ENCODE measurements around the gene ELF2. TPM values are rescaled to one million over a fixed set of nuclear protein-coding genes. Genes with fewer than 3 reads are reported as not detected.
"Not testable (repeated sequence)": the region's sequence is repeated elsewhere in the genome, so short reads cannot be mapped to it uniquely, and the experiment has no call there.

The ELF2 gene
- 10 to 100 TPM; 36.0 to 56.8 (median 48.3) TPM for polyA plus RNA-seq (ENCODE audit: insufficient read length in 10 of 10)
- long read RNA-seq, donor 1, partial matches to known transcripts = 0 of 1 reads
- long read RNA-seq, donor 1, other reads (novel, unspliced or antisense) = 0 of 1 reads
- long read RNA-seq, donor 2, partial matches to known transcripts = 0 of 7 reads
- long read RNA-seq, donor 2, other reads (novel, unspliced or antisense) = 0 of 7 reads
- long read RNA-seq, donor 3 = 0 reads
- long read RNA-seq, donor 4, full-length matches to known transcripts = 3 of 3 reads
- long read RNA-seq, donor 4, partial matches to known transcripts = 0 of 3 reads
- long read RNA-seq, donor 4, other reads (novel, unspliced or antisense) = 0 of 3 reads
- long read RNA-seq, donor 5, full-length matches to known transcripts = 11 of 11 reads
- long read RNA-seq, donor 5, partial matches to known transcripts = 0 of 11 reads
- long read RNA-seq, donor 5, other reads (novel, unspliced or antisense) = 0 of 11 reads
- long read RNA-seq, donor 6, partial matches to known transcripts = 7 of 13 reads
- long read RNA-seq, donor 6, other reads (novel, unspliced or antisense) = 0 of 13 reads
- long read RNA-seq, donor 7, full-length matches to known transcripts = 9 of 16 reads
- long read RNA-seq, donor 7, partial matches to known transcripts = 7 of 16 reads
- long read RNA-seq, donor 7, other reads (novel, unspliced or antisense) = 0 of 16 reads
- long read RNA-seq, donor 8, partial matches to known transcripts = 0 of 4 reads
- long read RNA-seq, donor 8, other reads (novel, unspliced or antisense) = 0 of 4 reads
- long read RNA-seq, donor 9 = 0 reads

DNA sequence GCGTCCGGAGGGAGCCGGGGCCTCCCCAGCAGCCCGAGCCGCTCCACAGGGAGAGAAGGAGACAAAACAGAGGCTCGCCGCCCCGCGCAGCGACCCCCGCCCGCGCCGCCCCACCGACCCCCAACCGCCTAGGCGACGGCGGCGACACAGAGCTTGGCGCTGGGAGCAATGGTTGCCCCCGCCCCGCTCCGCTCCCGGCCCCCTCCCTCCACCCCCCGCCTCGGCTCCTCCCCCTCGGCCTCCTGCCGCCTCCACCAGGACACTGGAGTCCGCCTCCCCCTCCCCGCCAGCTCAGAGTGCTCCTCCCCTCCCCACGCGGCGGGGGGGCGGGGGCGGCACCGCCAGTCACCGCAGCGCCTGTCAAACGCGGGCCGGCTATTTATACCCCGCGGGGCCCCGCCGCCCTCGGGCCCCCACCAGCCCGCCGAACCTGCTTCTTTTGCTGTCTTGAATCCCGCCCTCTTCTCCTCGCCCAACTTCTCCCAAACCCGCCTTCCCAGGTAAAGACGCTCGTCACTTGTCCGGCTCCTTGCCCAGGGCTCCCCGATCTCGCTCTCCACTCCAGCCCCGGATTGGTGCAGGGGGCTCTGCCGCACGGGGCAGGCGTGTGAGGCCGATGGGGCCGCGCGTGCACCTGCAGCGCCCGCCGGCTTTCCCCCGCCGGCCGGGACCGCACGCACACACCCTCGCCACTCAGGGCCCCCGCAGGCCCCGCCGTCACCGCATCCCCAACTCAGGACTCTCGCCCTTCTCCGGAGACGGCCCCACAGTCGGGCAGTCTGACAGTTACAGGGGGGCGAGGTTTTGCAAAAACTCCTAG lies at the start of gene ELF2:
TSS of gene ELF2 (minus strand) at position 170 of the 820 bp plus-strand sequence. CDS start 39,517 bp downstream, outside the sequence.
- peak; percentile 92 to 95 (median 93) for DNase-seq

DNA sequence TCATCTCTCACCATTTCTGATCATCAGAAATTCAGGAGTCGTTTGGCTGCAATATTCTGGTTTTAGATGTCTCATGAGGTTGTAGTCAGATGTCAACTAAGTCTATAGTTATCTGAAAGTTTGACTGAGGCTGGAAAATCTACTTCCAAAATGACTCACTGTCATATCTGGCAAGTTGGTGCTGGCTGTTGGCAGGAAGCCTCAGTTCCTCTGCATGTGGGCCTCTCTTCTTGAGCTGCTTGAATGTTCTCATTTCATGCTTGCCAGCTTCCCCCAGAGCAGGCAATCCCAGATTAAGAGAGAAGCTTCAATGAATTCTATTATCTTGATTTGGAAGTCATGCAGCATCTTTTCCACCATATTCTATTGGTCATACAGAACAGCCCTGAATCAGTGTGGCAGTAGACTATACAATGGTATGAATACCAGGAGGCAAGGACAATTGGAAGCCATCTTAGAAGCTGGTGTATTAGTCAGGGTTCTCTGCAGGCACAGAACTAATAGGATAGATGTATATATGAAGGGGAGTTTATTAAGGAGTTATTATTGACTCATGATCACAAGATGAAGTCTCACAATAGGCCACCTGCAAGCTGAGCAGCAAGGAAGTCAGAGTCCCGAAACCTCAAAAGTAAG lies 46.8 kb upstream of the ELF2 start:
- DNase-seq = no peak

DNA sequence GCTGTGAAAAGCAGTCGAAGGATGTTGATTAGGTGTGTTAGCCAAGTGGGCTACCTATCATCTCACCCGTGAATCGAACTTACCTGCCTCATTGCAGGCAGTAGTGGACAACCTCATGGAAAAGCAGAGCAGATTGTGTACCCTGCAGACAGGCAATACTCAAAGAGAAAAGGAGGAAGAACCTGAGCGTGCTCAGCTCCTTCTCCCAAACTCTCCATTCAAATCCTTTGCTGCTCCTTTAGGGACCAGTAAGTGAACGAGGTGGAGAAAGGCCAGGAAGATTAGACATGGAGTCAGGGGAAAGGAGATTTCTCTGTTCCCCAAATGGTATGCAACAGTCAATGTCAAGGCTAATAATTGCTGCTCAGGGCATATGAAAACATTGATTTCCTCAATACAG lies 45.2 kb upstream of the ELF2 start:
- DNase-seq = no peak

DNA sequence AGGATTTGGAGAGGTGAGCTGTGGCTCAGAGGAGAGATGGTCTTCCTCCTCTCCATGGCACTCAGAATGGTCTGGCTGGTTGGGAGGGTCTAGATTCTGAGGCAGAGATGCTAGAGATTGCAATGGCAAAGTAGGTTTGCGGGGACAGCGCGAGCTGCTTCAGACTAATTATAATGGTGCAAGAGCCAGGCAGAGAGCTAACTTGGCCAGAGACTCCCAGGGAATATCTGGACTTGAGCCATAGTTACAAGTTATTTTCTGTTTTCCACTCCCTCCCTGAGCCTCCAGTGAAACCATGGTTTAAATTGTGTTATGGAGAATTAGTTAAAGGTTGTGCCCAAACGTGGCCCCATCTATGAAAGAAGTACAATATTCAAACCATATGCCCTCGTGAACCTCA lies 44.7 kb upstream of the ELF2 start:
- DNase-seq = no peak

DNA sequence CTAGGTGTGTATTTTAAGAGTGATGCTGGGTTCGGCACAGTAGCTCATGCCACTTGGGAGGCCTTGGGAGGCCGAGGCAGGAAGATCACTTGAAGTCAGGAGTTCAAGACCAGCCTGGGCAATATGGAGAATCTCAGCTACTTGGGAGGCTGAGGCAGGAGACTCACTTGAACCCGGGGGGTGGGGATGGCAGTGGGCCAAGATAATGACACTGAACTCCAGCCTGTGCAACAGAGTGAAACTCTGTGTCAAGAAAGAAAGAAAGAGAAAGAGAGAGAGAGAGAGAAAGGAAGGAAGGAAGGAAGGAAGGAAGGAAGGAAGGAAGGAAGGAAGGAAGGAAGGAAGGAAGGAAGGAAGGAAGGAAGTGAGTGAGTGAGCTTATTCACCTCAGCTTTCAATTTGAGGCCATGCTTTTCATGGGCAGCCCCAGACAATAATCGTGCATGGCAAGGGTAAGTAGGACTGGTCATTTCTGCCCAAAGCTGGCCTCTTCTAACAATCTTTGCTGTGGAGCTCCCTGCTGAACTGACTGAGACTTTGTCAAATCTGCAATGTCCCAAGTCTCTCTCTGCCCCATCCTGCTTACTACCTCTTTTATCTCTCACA lies 42.5 kb upstream of the ELF2 start:
- no peak for DNase-seq

DNA sequence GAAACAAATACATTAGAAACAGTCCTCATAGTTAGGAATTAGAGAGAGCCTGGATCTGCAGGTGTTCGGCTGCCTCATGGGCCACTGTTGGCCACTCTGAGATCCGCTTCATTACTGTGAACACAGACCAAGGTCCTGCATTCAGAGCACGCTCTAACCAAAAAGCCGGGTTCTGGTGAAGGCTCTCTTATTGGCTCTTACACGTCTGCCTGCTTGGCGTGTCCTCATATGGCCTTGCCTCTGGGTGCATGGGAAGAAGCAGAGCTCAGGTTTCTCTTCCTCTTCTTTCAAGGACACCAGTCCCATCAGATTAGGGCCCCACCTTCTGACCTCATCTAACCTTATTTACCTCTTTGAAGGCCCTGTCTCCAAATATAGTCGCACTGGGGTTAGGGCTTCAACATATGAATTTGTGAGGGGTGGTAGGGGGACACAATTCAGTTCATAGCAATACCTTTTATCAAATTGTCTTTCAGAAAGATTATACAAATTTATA lies 37.1 kb upstream of the ELF2 start:
- DNase-seq = no peak

DNA sequence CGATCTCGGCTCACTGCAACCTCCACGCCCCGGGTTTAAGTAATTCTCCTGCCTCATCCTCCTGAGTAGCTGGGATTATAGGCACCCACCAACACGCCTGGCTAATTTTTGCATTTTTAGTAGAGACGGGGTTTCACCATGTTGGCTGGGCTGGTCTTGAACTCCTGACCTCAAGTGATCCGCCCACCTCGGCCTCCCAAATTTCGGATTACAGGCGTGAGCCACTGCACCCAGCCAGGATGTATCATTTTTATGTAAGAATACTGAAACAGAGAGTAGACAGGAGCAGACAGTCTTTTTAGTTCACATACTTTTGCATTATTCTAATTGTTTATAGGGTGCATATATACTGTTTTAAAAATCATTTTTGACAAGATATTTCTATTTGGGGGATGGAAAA lies 36.6 kb upstream of the ELF2 start:
- not testable (repeated sequence) for DNase-seq

DNA sequence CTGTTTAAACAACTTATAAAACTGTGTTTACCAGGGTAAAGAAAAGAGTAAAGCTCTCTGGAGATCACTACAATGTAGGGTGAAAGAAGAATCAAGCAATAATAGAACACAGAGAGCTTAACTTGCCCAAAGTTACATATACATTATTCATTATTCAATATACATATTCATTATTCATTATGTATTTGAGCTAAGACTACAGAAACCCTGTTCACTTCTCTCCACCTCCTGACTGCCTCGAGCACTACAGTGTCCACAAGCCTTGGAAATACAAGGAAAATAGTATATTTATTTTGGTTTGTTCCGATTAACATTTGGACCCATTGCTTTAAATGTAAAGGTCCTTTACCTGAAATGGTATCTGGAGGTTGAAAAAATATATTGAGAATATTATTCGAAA lies 35.9 kb upstream of the ELF2 start:
- DNase-seq = no peak

DNA sequence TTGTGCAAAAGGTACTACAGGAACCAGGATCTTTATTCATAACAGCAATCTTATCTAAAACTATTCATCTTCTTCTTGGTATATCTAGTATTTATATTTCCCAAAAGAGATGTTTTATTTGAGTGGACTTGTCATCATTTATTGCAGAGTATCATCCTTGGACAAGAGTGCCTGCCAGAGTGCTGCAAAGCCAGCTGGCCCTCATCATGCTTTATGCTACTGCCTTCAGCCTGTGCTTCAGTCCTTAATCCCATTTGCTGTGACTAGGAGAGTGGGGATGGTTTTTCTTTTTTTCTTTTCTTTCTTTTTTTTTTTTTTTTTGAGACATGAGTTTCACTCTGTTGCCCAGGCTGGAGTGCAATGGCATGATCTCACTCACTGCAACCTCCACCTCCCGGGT lies 33.5 kb upstream of the ELF2 start:
- no peak for DNase-seq

DNA sequence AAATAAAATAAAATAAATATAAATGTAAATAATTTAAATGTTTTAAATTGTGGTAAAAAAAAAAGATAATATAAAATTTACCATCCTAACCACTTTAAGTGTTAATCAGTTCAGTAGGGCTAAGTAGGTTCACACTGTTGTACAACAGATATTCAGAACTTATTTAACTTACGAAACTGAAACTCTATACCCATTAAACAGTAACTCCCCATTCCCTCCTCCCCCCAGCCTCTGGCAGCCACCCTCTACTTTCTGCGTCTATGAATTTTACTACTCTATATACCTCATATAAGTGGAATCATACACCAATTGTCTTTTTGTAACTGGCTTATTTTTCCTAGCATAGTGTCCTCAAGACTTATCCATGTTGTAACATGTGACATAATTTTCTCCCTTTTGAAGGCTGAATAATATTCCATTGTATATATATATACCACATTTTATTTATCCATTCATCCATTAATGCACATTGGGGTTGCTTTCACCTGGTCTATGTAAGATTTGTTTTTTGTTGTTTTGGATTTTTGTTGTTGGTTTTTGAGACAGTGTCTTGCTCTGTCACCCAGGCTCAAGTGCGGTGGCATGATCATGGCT lies 32.5 kb upstream of the ELF2 start:
- no peak for DNase-seq

DNA sequence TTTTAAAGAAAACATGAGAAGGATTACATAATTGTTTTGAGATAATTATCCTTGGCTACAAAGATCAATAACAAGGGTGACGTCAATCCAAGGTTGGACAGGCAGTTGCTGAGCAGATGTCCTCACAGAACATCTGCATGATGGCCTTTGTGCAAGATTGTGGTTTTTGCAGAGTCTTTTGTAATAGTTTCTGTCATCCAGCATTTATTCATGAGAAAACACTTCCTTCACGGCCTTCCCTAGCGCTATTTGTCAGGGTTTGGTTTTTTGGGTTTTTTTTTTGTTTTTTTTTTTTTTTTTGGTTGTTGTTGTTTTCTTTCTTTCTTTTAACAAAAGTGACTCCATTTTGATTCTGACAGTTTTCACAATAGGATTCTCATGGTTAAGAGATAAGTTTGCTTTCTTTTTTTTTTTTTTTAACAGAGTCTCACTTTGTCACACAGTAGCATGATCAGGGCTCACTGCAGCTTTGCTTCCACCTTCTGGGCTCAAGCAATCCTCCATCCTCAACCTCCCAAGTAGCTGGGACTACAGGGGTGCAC lies 31.5 kb upstream of the ELF2 start:
- peak in 2 of 3 donors; percentile 33 to 53 for DNase-seq

DNA sequence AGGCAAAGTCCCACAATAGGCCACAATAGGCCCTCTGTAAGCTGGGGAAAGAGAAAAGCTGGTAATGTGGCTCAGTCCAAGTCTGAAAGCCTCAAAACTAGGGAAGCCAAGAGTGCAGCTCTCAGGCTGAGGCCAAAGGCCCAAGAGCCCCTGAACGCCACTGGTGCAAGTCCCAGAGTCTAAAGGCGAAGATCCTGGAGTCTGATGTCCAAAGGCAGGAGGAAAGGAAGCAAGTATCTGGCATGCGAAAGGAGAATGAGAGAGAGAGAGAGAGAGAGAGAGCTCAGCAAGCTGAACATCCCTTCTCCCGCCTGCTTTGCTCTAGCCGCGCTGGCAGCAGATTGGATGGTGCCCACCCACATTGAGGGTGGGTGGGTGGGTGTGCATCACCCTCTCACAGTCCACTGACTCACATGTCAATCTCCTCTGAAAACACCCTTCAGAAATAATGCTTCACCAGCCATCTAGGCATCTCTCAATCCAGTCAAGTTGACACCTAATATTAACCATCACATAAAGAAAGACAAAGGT lies 30.9 kb upstream of the ELF2 start:
- no peak for DNase-seq

DNA sequence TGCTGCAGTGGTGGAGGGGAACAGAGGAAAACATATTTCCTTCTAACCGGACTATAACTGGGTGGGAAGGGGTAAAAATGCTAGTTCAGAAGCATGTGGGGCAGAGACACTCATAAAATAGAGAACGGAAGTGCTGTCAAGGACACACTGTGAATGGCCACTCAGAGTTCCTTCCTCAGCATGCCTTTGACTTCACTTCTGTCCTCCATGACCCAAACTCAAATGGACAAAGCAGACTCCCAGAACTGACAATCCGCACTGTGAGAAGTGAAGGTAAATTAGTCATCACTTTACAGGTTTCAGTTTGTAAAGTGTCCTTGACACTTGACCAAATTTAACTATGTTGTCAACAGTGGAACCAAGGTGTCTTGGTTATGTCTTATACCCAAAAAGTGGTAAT lies 30.2 kb upstream of the ELF2 start:
- DNase-seq = no peak

DNA sequence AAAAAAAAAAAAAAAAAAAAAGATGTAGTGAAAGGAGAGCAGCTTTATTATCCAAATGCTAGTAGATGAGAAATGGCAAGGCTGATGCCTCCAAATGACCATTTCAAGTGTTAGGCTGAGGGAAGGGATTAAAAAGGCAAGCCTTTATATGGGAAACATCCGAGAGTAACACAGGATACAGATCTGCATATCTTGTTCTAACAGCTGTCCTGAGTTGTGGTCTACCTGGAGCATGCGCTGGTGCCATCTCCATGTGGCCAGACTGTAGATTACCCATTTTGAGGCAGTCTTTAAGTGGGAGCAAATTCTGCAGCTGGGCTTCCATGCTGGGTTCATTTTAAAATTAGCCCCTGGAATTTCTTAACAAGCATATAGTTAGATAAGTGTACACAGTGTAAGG lies 26.0 kb upstream of the ELF2 start:
- DNase-seq = no peak

DNA sequence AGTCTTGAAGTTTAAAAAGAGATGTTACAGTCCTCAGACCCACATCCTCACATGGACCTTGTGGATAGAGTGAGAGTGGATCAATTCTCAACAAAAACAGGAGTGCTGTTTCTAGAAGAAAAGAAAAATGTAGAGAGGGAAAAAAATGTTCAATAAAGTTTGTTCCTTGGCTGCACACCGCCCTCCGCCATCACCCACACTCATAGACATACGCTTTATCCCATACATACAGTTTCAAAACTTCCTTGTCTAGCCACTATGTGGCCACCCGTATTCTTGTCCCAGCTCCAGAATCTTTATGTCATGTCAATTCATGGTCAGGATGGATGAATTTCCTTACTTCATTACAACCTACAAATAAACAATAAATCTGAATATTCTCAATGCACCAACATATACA lies 23.5 kb upstream of the ELF2 start:
- no peak for DNase-seq

DNA sequence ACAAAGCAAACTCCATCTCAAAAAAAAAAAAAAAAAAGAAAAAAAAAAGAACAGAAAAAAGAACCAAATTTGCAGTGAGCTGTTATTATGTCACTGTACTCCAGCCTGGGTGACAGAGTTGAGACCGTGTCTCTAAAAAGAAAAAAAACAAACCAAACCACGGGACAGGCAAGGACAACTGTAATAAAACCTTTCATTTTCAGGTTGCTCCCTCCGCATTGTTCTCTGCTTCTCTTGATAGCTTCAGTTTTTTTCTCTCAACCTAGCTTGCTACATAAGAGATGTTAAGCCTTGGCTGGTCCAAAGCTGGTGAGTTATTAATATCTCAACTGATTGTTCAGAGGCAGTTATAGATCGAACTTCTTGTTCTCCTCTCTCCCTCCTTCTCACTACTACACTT lies 23.1 kb upstream of the ELF2 start:
- no peak for DNase-seq

DNA sequence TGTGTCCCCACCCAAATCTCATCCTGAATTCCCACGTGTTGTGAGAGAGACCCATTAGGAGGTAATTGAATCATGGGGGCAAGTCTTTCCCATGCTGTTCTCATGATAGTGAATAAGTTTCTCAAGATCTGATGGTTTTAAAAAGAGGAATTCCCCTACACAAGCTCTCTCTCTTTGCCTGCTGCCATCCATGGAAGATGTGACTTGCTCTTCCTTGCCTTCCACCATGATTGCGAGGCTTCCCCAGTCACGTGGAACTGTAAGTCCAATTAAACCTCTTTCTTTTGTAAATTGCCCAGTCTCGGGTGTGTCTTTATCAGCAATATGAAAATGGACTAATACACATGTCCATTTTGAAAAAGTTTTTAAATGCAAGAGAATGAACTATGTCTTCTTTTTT lies 20.2 kb upstream of the ELF2 start:
- DNase-seq = not testable (repeated sequence)

DNA sequence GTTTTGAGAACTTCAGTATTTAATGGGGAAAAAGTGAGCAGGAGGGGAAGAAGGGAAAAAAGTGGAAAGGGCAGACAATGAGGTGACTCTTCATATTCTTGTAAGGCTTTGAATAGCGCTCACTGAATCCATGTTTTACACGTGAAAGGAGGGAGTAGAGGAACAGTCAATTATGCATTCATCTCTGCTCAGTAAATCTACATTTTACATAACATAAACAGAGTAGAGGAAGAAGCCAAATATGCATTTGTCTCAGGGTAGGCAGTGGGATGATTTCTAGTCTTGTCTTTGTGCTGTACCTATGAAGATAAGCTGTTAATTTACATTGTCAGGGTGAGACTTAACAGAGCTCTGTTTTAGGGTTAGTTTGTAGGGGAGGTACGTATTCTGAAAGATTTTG lies 19.4 kb upstream of the ELF2 start:
- DNase-seq = no peak

DNA sequence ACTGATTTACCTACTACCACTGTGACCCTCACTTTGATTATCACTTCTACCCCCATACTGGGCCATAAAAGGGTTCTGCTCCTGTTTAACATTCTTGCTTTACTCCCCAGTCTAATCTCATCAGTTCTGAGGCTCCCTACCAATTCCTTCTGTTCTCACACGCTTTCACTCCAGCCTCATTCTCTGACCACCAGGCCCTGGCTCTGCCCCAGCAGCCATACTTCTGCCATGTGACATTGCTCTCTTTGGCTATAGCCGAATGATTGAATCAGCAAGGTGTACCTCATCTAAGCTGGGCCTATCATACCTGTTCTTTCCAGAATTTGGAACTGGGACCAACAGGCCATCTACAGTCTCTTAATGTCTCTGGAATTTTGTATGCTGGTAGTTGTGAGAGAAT lies 14.4 kb upstream of the ELF2 start:
- DNase-seq = no peak

DNA sequence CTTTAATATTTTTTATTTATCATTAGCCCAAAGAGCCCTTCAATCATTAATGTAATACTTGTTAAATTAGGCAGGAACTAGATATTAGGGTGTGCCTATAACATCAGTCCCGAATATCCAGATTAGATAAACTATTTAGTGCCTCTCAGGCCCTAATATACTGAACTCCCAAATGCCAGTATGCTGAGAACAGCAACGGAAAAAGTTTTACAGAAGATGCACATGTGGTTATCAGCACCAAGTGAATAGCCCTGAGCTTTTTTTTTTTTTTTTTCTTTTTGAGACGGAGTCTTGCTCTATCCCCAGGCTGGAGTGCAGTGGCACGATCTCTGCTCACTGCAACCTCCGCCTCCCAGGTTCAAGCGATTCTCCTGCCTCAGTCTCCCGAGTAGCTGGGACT lies 13.0 kb upstream of the ELF2 start:
- DNase-seq = no peak

Data from muscle of back (tissue), 13 donors.